B cell (primary cell): ENCODE results near the gene ARHGEF38. TPM values are rescaled to one million over a fixed set of nuclear protein-coding genes. Genes with fewer than 3 reads are reported as not detected.

Source experiments
- ATAC-seq: fragments of 200-7000 bp; cut with Tn5 transposase; one replicate; pipeline ENCODE4 v1.10.0; 2021; ENCODE audit warnings: low read depth, mild to moderate bottlenecking, moderate number of reproducible peaks, moderate library complexity
- CTCF ChIA-PET: fragments of 350-600 bp; sonication (Branson Sonifier 250); formaldehyde crosslinking; loops from one replicate; lab custom pipeline; 2021; ENCODE audit warnings: antibody characterized with exemption, inconsistent platforms; lab: Charles Lee
- POLR2A ChIA-PET: fragments of 350-600 bp; sonication (Branson Sonifier 250); formaldehyde crosslinking; loops from one replicate; lab custom pipeline; 2021; ENCODE audit warnings: antibody characterized with exemption; lab: Charles Lee
- DNase-seq: peaks from one replicate; pipeline ENCODE4 v3.0.0; 2013
- H2AFZ ChIP-seq: 2 replicates; pipeline ENCODE4 v1.6.1; 2012; ENCODE audit warnings: mild to moderate bottlenecking, low read depth, low read length; ENCODE audit not compliant: insufficient read depth, poor library complexity, severe bottlenecking
- H3K27ac ChIP-seq, 2 donors: 1 replicate in 1 of 2; 2 replicates in 1 of 2; pipeline ENCODE4 v1.5.1; 2012 to 2013; ENCODE audit warnings: low read length in 2 of 2, mild to moderate bottlenecking in 2 of 2, moderate library complexity in 1 of 2
- H3K27me3 ChIP-seq, 4 experiments: fragments of 200-600 bp in 1 of 4; sonication (generic) in 1 of 4; replicated peaks in 1 of 4; 1 replicate in 2 of 4; 2 replicates in 2 of 4; pipeline versions ENCODE4 v1.6.1 to v1.7.0; 2013 to 2016; ENCODE audit warnings: low read length in 3 of 4, mild to moderate bottlenecking in 2 of 4, mixed read lengths in 1 of 4, moderate library complexity in 1 of 4; ENCODE audit not compliant: insufficient read depth in 4 of 4, control insufficient read depth in 3 of 4; ENCODE audit errors: control extremely low read depth in 1 of 4
- H3K36me3 ChIP-seq, 2 experiments: replicated peaks in 1 of 2; 1 replicate in 1 of 2; 2 replicates in 1 of 2; pipeline versions ENCODE4 v1.6.1 to v1.7.1; 2013; ENCODE audit warnings: low read length in 1 of 2; ENCODE audit not compliant: insufficient read depth in 2 of 2, control insufficient read depth in 1 of 2; ENCODE audit errors: control extremely low read depth in 1 of 2, extremely low read depth in 1 of 2
- H3K4me1 ChIP-seq, 2 donors: fragments of 200-600 bp in 1 of 2; sonication (generic) in 1 of 2; 1 replicate in 1 of 2; 2 replicates in 1 of 2; pipeline versions ENCODE4 v1.5.1 to v1.6.1; 2013 to 2017; ENCODE audit warnings: low read length in 2 of 2; ENCODE audit not compliant: control insufficient read depth in 2 of 2, insufficient read depth in 2 of 2
- H3K4me2 ChIP-seq: replicated peaks from 2 replicates; pipeline ENCODE3; 2012; ENCODE audit warnings: mild to moderate bottlenecking, low read depth, low read length; ENCODE audit not compliant: poor library complexity, severe bottlenecking
- H3K4me3 ChIP-seq, 5 experiments: fragments of 200-600 bp in 1 of 5; sonication (generic) in 1 of 5; 1 replicate in 3 of 5; 2 replicates in 2 of 5; pipeline versions ENCODE4 v1.5.1 to v1.7.0; 2011 to 2016; ENCODE audit warnings: low read length in 4 of 5, mild to moderate bottlenecking in 4 of 5, low read depth in 2 of 5, control low read depth in 1 of 5, moderate library complexity in 1 of 5; ENCODE audit not compliant: insufficient read depth in 1 of 5; ENCODE audit errors: control extremely low read depth in 1 of 5, extremely low read depth in 1 of 5
- H3K79me2 ChIP-seq: fragments of 200-600 bp; sonication (generic); one replicate; pipeline ENCODE4 v1.6.0; 2016; ENCODE audit warnings: low read length; ENCODE audit not compliant: control insufficient read depth, insufficient read depth
- H3K9ac ChIP-seq: fragments of 200-600 bp; sonication (generic); 2 replicates; pipeline ENCODE4 v1.6.1; 2017; ENCODE audit warnings: mild to moderate bottlenecking, low read length, moderate library complexity
- H3K9me3 ChIP-seq, 3 donors: one replicate each; pipeline versions ENCODE4 v1.6.1 to v1.7.1; 2013; ENCODE audit warnings: low read length in 2 of 3; ENCODE audit not compliant: control insufficient read depth in 2 of 3, insufficient read depth in 1 of 3; ENCODE audit errors: control extremely low read depth in 1 of 3
- H4K20me1 ChIP-seq: 2 replicates; pipeline ENCODE4 v1.6.0; 2012; ENCODE audit warnings: mild to moderate bottlenecking, low read length; ENCODE audit not compliant: insufficient read depth, control insufficient read depth, poor library complexity, severe bottlenecking
- H3K27ac Mint-ChIP-seq: one replicate; pipeline ENCODE4 v1.8.0; 2021; ENCODE audit warnings: mixed read lengths
- H3K27me3 Mint-ChIP-seq: one replicate; pipeline ENCODE4 v1.8.0; 2021; ENCODE audit warnings: mixed read lengths
- H3K4me1 Mint-ChIP-seq: one replicate; pipeline ENCODE4 v1.8.0; 2021; ENCODE audit warnings: mixed read lengths
- H3K4me3 Mint-ChIP-seq: one replicate; pipeline ENCODE4 v1.8.0; 2021; ENCODE audit warnings: mixed read lengths
- H3K9me3 Mint-ChIP-seq: one replicate; pipeline ENCODE4 v1.8.0; 2022; ENCODE audit warnings: mixed read lengths; ENCODE audit not compliant: insufficient read depth
- EZH2 ChIP-seq: IDR thresholded peaks from 2 replicates; pipeline ENCODE4 v1.6.1; 2012; ENCODE audit warnings: borderline replicate concordance, low read depth, mild to moderate bottlenecking, moderate library complexity, low read length; ENCODE audit not compliant: insufficient read depth, poor library complexity, severe bottlenecking
- WGBS: methylation state at CpG from one replicate; pipeline ENCODE4 v1.1.5; 2013; ENCODE audit warnings: missing lambda C conversion rate; ENCODE audit not compliant: insufficient coverage; 5-methylcytosine and 5-hydroxymethylcytosine counted together
- intact Hi-C: fragments of 100-400 bp; cut with micrococcal nuclease; formaldehyde crosslinking; loops from one replicate; pipeline ENCODE4 v1.10.0; 2022
- polyA plus RNA-seq: library from polyadenylated mRNA; depleted of rRNA; stranded (reverse); fragments of >200 nt; gene quantifications from 2 replicates; pipeline ENCODE4 v1.2.3, GENCODE V29; 2012
- total RNA-seq, 2 donors: library from RNA; stranded (reverse); fragments of 120-200 nt in 1 of 2; gene quantifications; 1 replicate in 1 of 2; 2 replicates in 1 of 2; pipeline versions ENCODE4 v1.2.3 to v1.2.4, GENCODE V29; 2013 to 2022
- TF ChIP-seq, protein P1 (sequence below): fragments of 200-600 bp; IDR thresholded peaks from one replicate; pipeline ENCODE4 v1.8.0; 2022; ENCODE audit warnings: antibody characterized with exemption, mild to moderate bottlenecking

ARHGEF38 gene
- total and polyA plus RNA-seq, 2 donors (not counting 1 experiment from before 2014, with no cell fraction given): not detected

GRCh38 chr4:105710678-105711077 lies 158.3 kb downstream of the ARHGEF38 start:
- H3K36me3 ChIP-seq: no peaks in the 10 kb centered on the region
- no peak overlapping the region for H3K27ac ChIP-seq
- WGBS: 100% methylated on average over 1 of the region's 6 CpGs
- peaks cover 25 to 27% of the 10 kb centered on the region in 2 donors for H3K4me1 ChIP-seq
- no peak overlapping the region for H3K27ac Mint-ChIP-seq
- intact Hi-C loops: no loop called here
- no peaks in the 10 kb centered on the region for H3K27me3 ChIP-seq
- POLR2A ChIA-PET: interaction anchor here (0.7 kb wide), 1 partner anchor 189 kb away, joined by 5 read pairs; no protein-coding TSS in a partner anchor
- ATAC-seq (no peak), DNase-seq (no peak)
- H3K9me3 Mint-ChIP-seq: no peaks in the 10 kb centered on the region
- H3K27me3 Mint-ChIP-seq: no peaks in the 10 kb centered on the region
- no peak for TF ChIP-seq EZH2
- TF ChIP-seq, protein P1, sequence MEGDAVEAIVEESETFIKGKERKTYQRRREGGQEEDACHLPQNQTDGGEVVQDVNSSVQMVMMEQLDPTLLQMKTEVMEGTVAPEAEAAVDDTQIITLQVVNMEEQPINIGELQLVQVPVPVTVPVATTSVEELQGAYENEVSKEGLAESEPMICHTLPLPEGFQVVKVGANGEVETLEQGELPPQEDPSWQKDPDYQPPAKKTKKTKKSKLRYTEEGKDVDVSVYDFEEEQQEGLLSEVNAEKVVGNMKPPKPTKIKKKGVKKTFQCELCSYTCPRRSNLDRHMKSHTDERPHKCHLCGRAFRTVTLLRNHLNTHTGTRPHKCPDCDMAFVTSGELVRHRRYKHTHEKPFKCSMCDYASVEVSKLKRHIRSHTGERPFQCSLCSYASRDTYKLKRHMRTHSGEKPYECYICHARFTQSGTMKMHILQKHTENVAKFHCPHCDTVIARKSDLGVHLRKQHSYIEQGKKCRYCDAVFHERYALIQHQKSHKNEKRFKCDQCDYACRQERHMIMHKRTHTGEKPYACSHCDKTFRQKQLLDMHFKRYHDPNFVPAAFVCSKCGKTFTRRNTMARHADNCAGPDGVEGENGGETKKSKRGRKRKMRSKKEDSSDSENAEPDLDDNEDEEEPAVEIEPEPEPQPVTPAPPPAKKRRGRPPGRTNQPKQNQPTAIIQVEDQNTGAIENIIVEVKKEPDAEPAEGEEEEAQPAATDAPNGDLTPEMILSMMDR: no peak
- peaks cover 46% of the 10 kb centered on the region for H3K4me1 Mint-ChIP-seq
- no peak overlapping the region for H2AFZ ChIP-seq
- no peaks in the 10 kb centered on the region for H3K9me3 ChIP-seq
- peaks cover 54% of the 10 kb centered on the region for H3K79me2 ChIP-seq
- CTCF ChIA-PET: interaction anchor here (0.7 to 1.2 kb wide), 2 partner anchors 67 to 237 kb away, joined by 3 to 4 read pairs; partner anchors contain the start of gene PPA2
- H3K4me3 ChIP-seq: no peak overlapping the region
- H3K4me3 Mint-ChIP-seq: no peak overlapping the region
- H3K9ac ChIP-seq: no peak overlapping the region
- H3K4me2 ChIP-seq: no peak overlapping the region
- H4K20me1 ChIP-seq: no peaks in the 10 kb centered on the region

GRCh38 chr4:105712766-105713165 lies 160.3 kb downstream of the ARHGEF38 start:
- Mint-ChIP-seq H3K4me3 (no peak overlapping the region), H3K27me3 (no peaks in the 10 kb centered on the region), H3K4me1 (peaks cover 33% of the 10 kb centered on the region), H3K27ac (peak overlapping the region; percentile 23), H3K9me3 (no peaks in the 10 kb centered on the region)
- no peak overlapping the region for H3K4me2 ChIP-seq
- no peak overlapping the region for H3K4me3 ChIP-seq
- DNase-seq (no peak), ATAC-seq (no peak)
- H3K27me3 ChIP-seq: no peaks in the 10 kb centered on the region
- no peak overlapping the region for H3K9ac ChIP-seq
- TF ChIP-seq, protein P1: no peak
- TF ChIP-seq EZH2: no peak
- peaks cover 38% of the 10 kb centered on the region for H3K79me2 ChIP-seq
- no peaks in the 10 kb centered on the region for H3K9me3 ChIP-seq
- peaks cover 19 to 21% of the 10 kb centered on the region in 2 donors for H3K4me1 ChIP-seq
- CTCF ChIA-PET: interaction anchor here (1.0 kb wide), 1 partner anchor 239 kb away, joined by 3 read pairs; the partner anchor contains the start of gene PPA2
- POLR2A ChIA-PET: no interaction called here
- no peaks in the 10 kb centered on the region for H4K20me1 ChIP-seq
- no peak overlapping the region for H2AFZ ChIP-seq
- no peak overlapping the region for H3K27ac ChIP-seq
- WGBS: 92% methylated on average over 2 of the region's 2 CpGs
- H3K36me3 ChIP-seq: no peaks in the 10 kb centered on the region
- intact Hi-C loops: no loop called here
